HepG2 (cell line): ENCODE results near the gene PDCD5. TPM values are rescaled to one million over a fixed set of nuclear protein-coding genes. Genes with fewer than 3 reads are reported as not detected.

Experiments
- DZIP1 ChIP-seq: sonication (generic); formaldehyde crosslinking; IDR thresholded peaks from 2 replicates; pipeline ENCODE4 v1.5.0; 2020; ENCODE audit warnings: mild to moderate bottlenecking, missing genetic modification reagents
- IKZF5 ChIP-seq: IDR thresholded peaks from 2 replicates; pipeline ENCODE4 v1.6.1; 2018; ENCODE audit warnings: missing genetic modification reagents, mild to moderate bottlenecking, missing compliant biosample characterization
- MED13 ChIP-seq: sonication (generic); formaldehyde crosslinking; IDR thresholded peaks from 2 replicates; pipeline ENCODE4 v1.5.0; 2020; ENCODE audit warnings: missing genetic modification reagents
- MNT ChIP-seq: fragments of 450-650 bp; IDR thresholded peaks from 2 replicates; pipeline ENCODE4 v1.6.1; 2016
- NAIF1 ChIP-seq: sonication (generic); formaldehyde crosslinking; IDR thresholded peaks from 2 replicates; pipeline ENCODE4 v1.5.0; 2020; ENCODE audit warnings: mild to moderate bottlenecking, missing genetic modification reagents, borderline replicate concordance
- PBX3 ChIP-seq: sonication (generic); formaldehyde crosslinking; IDR thresholded peaks from 2 replicates; pipeline ENCODE4 v1.8.1; 2023; ENCODE audit warnings: missing genetic modification reagents, inconsistent platforms, borderline replicate concordance
- ZSCAN22 ChIP-seq: sonication (generic); formaldehyde crosslinking; IDR thresholded peaks from 2 replicates; pipeline ENCODE4 v1.4.0; 2020; ENCODE audit warnings: mild to moderate bottlenecking, missing genetic modification reagents
- ZSCAN9 ChIP-seq: IDR thresholded peaks from 2 replicates; pipeline ENCODE4 v1.6.1; 2016; ENCODE audit warnings: borderline replicate concordance
- polyA plus RNA-seq, 8 experiments: library from polyadenylated mRNA; depleted of rRNA in 3 of 8; stranded (reverse) in 7 of 8; unstranded in 1 of 8; fragments of >200 nt; fragmentation: Illumina TruSeq in 4 of 8; extraction: Trizol in 4 of 8; gene quantifications; 2 replicates each; pipeline versions ENCODE4 v1.2.1 to v1.2.3, GENCODE V29; 2011 to 2016; ENCODE audit warnings: low read depth in 4 of 8, missing spikeins in 1 of 8, mixed read lengths in 1 of 8; ENCODE audit not compliant: insufficient read depth in 1 of 8
- total RNA-seq, 5 experiments: library from RNA; depleted of rRNA; stranded (reverse); fragments of >200 nt; fragmentation: Illumina TruSeq; extraction: Trizol; gene quantifications; 2 replicates each; pipeline ENCODE4 v1.2.3, GENCODE V29; 2016; ENCODE audit warnings: low read depth in 1 of 5

Gene PDCD5
- total and polyA plus RNA-seq, 2 of the 13 experiments (the other 11 are each of a cell fraction or from before 2014, with no cell fraction given), result 56.3 to 332 TPM

GRCh38 chr19:32573492-32573794, 7.5 kb upstream of the PDCD5 start (continued):
- TF ChIP-seq IKZF5 (CRISPR knock-in tag) (no peak), MED13 (CRISPR knock-in tag) (no peak), ZSCAN9 (CRISPR knock-in tag) (no peak), ZSCAN22 (CRISPR knock-in tag) (no peak), DZIP1 (CRISPR knock-in tag) (no peak), NAIF1 (CRISPR knock-in tag) (no peak), MNT (no peak), PBX3 (CRISPR knock-in tag) (no peak)
